Measurements from ENCODE around the gene CCDC73. TPM values are rescaled to one million over a fixed set of nuclear protein-coding genes. Genes with fewer than 3 reads are reported as not detected.
"Not testable (repeated sequence)": the region's sequence is repeated elsewhere in the genome, so short reads cannot be mapped to it uniquely, and the experiment has no call there.

CCDC73 gene
- total RNA-seq, 1 donor from 2014 or later = not detected

DNA sequence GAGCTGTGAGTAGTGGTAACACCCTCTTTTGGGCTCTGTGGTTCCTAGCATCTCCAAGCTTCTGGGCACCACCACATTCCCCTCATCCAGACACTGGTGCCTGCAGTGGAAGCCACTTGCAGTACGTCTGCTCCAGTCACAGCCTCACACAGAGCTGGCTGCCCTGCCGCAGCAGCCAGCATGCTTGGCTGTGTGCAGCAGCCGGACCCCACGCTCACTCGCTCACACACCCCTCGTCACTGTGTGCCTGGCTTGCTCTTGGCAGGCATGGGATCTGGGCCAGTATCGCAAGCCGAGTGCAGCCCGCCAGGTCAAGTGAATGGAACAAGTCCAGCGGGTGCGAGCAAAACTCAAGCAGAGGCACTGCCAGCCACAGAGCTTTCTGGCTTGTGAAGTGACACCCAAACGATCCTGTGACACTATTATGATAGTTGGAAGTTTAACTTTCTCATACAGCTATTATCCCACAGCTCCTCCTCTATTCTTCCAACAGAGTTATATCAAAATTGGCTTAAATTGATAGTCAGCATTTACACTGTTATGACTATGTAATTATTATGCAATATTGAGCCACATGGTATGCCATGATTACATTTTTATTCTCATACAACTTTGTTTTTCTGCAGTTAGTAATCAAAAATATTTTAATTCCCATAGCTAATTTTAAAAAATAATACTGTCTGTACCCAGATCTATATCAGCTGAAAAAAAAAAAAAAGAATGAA, 89.0 kb downstream of the CCDC73 start:
- DNase-seq (ENCODE audit: low read depth in 2 of 2) = no peak

DNA sequence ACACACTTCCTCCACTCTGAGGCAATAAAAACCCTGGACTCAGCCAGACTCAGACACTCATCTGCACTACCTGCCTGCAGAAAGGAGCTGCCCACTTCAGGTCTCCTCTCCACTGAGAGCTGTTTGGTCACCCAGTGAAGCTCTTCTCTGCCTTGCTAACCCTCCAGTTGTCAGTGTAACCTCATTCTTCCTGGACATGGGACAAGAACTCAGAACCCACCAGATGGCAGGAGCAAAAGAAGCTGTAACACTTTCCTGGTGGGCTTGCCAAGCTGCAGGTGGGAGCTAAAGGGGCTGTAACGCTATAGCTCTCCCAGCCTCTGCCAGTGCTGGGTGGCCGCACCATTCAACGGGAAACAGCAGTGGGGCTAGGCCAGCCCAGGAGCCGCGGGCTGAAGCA, 89.7 kb downstream of the CCDC73 start:
- no peak for DNase-seq (ENCODE audit: low read depth in 2 of 2)

DNA sequence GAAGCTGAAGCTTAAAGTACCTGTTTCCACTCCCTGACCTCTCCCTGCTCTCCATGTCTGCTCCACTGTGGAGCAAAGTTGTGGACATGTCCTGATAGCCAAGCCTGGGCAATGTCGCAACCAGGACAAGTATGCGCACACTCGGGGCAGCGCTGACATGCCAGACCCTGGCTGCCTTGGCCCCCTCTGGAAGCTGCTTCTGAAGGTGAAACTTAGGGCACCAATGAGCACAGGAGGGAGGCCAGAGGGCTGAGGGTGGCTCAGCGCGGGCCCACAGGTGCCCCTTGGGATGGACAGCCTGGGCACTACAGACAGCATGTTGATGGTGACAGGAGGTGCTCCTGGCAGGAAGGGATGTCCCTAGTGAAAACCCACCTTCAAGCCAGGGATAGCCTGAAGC, 90.2 kb downstream of the CCDC73 start:
- DNase-seq (ENCODE audit: low read depth in 2 of 2) = no peak

DNA sequence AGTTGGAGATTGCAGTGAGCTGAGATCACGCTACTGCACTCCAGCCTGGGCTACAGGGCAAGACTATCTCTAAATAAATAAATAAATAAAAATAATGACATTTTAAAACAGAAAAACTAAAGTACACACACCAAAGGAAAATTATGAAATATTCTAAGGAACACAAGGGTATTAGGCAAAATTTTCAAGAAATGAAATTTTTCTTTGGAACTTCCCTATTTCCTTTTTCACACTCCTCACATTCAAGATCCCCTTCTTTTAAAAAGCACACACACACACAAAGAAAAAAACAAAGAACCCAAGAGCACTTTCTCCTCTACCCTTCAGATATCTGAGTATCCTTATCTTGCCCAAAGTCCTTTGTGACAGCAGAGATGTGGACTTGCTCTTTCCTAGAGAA, 92.8 kb downstream of the CCDC73 start:
- no peak for DNase-seq (ENCODE audit: low read depth in 2 of 2)

DNA sequence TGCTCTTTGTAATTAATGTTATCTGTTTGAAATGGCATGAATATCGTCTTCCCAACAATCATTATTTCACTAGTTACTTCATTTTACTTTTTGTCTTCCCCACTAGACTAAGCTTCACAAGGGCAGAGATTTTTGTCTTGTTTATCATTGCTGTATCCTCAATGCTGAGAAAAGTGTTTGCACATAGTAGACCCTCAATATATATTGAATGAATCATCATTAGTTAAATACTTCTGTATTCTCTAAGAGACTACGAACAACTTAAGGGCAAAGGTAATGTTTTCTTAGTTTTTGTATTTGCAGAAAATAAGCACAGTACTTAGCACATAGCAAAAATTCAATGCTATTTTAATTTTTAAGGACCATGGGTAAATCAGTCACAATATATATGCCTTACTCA, 95.9 kb downstream of the CCDC73 start:
- no peak for DNase-seq (ENCODE audit: low read depth in 2 of 2)

DNA sequence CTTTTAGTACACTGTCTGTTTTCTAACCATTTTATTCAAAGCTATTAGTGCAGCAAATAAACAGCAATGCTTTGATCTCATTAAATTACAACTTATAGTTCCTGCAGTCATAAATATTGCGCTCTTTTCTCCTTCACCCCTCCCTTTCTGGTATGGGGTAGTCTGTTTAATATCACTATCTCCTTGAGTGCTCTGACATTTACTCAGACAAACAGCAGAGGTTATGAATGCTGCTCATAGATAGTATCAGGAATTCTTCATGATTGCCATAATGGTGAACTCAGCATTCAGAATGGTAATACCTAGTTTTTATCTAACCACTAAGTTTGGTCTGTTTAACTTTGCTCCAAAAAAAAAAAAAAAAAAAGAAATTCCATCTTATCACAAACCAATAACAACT, 123.4 kb downstream of the CCDC73 start:
- DNase-seq (ENCODE audit: low read depth in 2 of 2) = no peak

DNA sequence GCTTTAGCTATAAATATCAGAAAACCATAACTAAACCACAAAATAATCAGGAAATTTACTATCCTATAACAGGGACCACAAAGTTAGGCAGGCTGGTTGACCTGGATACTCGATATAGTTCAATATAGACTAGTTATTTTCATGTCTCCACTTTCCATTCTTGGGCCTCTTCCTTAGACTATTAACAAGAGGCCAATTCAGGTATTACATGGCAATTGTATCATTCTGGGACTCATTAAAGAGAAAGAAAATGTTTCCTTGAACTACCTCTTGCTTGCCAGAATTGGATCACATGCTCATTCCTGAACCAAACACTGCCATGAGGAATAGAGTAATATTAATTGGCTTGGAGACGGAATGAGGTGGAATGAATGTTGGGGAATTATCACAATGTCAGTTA, 134.8 kb downstream of the CCDC73 start:
- DNase-seq (ENCODE audit: low read depth in 2 of 2) = no peak

DNA sequence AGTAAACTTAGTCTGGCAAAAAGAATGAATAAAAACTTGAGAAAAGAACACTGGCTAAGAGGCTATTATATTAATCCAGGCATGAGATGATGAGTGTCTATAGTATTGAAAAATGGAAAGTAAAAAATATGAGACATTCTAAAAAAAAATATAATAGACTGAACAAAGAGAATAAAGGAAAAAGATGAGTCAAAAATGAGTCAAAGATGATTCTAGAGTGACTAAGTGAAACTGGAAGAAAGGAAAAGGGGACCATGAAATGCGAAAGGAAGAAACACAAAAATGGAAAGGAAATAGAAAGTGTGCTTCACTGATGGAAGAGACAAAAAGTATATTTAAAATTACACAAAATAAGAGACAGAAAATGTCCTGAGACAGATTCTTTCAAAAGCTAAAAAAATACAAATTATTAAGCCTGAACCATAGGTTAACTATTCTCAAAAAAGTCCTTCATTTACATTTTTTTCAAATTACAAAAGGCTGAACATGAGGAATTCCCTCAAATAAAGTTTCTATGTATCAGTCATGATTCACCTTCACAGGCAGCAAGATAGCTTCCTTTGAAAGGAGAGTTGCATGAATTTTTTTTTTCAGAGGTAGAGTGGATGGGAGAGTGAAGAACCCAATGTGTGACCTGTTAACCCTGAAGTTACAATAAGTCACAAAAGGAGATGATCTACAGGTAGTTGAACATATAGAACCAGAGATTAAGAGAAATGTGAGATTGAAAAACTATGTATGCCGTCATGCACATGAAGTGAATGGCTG, 135.6 kb downstream of the CCDC73 start:
- DNase-seq (ENCODE audit: low read depth in 2 of 2) = no peak

DNA sequence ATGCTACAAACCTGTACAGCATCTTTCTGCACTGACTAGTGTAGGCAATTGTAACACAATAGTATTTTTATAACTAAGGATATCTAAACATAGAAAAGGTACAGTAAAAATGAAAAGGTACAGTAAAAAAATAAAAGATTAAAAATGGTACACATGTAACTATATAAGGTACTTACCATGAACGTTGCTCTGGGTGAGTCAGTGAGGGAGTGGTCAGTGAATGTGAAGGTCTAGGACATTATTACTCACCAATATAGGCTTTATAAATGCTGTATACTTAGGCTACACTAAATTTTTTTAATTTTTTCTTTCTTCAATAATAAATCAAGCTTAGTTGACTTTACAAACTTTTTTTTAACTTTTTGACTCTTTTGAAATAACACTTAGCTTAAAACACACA, 150.9 kb downstream of the CCDC73 start:
- no peak for DNase-seq (ENCODE audit: low read depth in 2 of 2)

DNA sequence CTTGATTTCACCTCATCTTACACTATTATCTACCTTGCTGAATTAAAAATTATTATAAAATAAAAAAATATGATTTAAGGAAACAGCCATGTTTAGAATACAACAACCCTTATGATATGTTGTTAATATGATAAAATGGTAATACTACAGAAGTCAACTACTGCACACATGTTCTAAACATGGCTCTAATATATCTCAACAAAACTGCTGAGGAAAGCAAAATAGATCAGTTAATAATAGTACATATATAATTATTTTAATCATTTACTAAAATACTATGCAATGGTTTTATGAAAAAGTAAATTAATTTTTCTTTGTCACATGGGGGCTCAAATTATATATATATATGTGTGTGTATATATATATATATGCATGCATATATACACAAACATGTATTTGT, 153.1 kb downstream of the CCDC73 start:
- no peak for DNase-seq (ENCODE audit: low read depth in 2 of 2)

DNA sequence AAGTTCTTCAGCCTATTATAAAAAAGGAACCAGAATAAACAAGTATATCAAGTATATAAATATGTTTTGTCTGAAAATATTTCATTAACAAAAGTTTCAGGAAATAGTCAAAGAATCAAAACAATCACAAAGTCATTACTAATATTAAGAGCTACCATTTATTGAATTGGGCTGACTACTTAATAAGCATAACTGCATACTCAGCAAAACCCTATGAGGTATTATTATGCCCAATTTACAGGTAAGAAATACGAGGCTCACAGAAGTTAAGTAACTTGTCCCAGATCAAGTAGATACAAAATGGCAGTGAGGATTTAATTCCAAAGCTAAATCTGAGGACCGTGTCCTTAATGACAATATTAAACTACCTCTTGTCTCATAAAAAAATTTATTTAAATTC, 158.6 kb downstream of the CCDC73 start:
- DNase-seq (ENCODE audit: low read depth in 2 of 2) = no peak

DNA sequence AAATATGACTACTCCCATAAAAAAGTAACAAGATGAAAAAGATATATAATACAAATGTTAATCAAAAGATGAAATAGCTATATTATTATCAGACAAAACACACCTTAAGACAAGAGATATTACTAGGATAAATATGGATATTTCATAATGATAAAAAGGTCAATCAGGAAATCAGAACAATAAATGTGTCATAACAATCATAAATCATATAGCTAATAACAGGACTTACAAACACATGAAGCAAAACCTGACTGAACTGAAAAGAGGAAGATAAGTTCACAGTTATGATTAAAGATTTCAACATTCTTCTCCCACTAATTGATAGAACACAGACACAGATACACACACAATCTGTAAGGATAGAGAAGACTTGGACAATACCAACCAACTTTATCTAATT, 163.6 kb downstream of the CCDC73 start:
- no peak for DNase-seq (ENCODE audit: low read depth in 2 of 2)

DNA sequence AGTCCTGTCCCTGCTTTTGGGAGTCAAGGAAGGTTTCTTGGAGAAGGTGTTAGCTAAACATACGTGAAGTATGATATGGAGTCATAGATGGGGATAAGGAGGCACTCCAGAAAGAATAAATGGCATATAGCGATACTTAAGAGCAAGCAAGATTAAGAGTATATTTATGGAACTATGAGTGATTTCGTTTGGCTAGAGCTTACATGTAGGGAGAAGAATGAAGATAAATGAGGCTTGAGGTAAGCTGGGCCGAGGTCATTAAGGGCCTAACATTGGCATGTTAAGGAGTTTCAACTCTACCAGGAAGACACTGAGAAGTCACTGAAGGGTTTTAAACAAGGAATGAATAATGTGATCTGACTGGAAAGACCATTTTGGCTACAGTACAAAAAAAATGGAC, 177.6 kb downstream of the CCDC73 start:
- DNase-seq (ENCODE audit: low read depth in 2 of 2) = no peak

DNA sequence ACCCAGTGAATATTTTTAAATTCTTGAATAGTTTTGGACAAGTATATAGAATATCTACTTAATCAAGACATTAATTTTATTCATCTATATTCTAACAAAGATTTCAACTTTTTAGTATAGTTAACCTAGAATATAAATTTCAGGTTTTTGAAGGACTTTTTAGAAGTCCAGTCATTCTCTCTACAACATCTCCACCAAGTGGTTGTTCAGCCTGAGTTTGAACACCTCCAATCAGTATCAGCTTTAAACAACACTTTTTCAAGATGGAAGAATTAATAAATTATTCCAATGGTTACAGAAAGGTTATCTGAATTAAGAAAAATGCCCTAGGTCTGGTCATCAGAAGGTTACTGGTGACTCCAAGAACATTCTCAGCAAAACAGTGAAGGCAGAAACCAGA, 179.0 kb downstream of the CCDC73 start:
- DNase-seq (ENCODE audit: low read depth in 2 of 2) = peak; percentile 6 to 18

DNA sequence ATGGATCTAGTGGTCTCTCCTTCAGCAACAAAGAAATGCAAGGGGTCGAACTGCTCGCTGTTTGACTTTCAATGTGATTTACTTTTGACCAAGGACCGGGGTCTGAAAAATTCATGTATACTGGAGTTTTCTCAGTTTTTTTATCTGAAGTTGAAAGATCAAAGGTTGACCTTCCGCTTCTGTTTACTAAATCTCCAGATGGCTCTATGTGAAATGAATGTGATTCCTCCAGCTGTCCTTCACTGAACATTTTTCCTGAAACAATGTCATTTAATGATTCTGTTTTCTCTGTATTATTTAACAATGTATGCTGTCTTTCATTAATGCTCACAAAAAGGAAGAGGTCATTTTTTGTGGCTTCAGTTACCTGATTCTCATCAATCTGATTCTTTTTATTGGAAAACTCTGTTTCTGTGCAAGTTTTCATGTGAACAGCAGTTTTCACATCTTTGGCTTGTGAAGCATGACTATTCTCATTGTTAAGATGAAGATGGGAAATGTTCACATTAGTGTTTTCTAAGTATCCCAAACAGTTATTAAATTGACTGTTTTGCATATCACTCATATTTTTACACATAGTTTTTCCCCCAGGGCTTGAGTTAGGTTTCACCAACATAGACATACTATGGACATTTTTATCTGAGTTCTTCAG, 180.8 kb downstream of the CCDC73 start:
- DNase-seq (ENCODE audit: low read depth in 2 of 2) = no peak

DNA sequence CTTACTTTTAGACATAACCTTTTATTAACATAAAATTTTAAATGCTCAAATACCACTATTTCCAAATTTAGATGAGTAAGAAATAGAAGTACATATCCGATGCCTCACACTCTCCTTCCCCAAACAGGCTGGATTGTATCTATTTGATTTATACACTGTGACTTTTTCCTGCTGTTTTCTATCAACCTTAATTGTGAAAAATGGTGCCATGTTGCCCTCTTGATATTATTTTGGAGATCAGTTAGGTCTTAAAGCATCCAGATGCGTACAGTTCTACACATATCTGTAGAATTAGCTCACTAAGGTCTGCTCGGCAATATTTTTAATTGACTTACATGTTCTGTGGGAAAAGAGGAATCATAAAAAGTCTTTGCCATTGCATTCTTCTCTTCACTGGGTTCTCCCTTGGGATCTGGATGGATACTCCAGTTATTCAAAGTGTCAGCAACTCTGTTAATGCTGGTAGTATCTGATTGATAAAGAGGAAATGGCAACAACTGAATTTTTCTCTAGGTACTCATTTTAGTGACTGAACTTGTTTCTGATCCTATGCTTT, 183.6 kb downstream of the CCDC73 start:
- DNase-seq (ENCODE audit: low read depth in 2 of 2) = no peak

DNA sequence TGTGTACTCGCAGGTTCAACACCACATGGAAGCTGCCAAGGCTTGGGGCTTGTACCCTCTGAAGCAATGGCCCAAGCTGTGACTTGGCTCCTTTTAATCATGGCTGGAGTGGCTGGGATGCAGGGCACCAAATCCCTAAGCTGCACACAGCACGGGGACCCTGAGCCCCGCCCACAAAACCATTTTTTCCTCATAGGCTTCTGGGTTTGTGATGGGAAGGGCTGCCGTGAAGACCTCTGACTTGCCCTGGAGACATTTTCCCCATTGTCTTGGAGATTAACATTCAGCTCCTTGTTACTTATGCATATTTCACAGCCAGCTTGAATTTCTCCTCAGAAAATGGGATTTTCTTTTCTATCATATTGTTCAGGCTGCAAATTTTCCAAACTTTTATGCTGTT, 185.6 kb downstream of the CCDC73 start:
- not testable (repeated sequence) for DNase-seq (ENCODE audit: low read depth in 2 of 2)

DNA sequence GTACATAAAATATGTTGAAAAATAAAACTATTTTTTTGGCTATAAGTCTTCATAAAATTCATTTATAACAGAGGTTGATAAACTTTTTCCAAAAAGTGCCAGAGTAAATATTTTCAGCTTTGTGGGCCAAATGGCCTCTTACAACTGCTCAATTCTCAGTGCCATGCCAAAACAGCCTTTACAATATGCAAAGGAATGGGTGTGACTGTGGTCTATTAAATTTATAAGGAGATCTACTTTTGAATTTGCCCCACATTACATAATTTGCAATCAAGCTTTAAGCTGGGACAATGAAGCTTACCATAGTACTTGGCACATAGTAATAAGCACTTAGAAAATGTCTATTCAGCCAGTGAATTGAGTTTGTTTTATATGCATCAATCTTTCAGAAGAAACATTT, 188.2 kb downstream of the CCDC73 start:
- DNase-seq (ENCODE audit: low read depth in 2 of 2) = no peak

DNA sequence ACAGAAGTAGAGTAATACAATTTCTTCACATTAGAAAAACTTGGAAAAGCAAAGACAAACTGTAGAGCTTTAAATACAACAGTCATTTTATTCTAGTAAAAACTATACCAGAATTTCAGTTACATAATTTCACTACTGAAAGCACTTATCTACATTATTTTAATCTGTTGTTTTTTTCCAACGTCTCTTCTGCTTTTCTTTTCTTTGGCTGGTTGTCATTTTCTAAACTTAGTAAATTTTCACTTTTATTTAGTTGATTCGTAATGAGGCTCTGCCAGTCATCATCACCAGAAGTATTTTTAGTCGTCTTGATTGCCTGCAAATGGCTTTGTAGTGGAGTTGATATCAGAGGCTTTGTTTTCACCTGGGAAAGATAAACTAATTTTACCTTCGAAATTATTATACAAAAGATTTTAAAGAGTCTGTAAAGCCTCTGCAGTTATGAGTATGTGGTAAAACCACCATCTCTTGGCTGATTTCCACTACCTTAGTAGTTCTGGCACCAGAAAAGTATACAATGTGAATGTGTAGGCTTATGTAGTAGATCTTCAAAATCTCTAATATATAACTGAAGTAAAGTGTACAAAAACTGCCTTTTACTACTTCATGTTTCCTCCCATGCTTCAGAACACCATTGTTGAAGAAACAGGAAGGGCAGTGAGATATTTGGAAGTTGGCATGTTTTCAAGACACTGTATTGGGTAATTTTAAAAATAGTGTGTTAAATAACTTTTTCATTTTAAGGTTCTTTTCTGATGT, 191.6 kb downstream of the CCDC73 start:
- peak; percentile 12 to 42 for DNase-seq (ENCODE audit: low read depth in 2 of 2)

DNA sequence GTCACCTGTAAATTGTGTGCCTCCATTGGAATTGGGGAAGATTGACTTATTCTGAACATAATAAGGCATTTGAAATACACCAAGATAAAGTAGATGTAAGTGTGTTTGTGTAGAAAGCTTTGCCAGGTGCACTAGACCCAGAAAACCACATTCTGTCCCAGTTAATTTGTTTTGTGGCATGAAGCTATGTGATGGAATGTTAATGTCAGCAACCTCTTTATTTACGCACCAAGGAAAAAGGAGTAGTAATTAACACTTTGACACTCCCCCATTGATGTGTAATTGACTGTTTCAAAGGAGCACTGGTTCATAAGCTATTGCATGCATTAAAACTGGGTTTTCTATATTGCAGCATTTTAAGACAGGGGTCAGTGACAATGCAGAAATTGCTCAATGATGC, 196.5 kb downstream of the CCDC73 start:
- DNase-seq (ENCODE audit: low read depth in 2 of 2) = no peak

DNA sequence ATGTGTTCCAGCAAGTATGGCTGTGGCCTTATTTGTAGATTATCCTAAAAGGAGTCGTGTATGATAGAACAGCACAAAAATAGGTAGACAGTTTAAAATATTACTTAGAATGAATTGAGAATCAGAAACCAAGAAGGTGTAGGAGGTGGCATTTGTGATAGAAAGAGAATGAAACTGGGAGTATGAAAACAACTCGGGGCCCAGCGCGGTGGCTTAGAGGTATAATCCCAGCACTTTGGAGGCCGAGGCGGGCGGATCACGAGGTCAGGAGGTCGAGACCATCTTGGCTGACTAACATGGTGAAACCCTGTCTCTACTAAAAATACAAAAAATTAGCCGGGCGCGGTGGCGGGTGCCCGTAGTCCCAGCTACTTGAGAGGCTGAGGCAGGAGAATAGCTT, 198.3 kb downstream of the CCDC73 start:
- DNase-seq (ENCODE audit: low read depth in 2 of 2) = not testable (repeated sequence)

DNA sequence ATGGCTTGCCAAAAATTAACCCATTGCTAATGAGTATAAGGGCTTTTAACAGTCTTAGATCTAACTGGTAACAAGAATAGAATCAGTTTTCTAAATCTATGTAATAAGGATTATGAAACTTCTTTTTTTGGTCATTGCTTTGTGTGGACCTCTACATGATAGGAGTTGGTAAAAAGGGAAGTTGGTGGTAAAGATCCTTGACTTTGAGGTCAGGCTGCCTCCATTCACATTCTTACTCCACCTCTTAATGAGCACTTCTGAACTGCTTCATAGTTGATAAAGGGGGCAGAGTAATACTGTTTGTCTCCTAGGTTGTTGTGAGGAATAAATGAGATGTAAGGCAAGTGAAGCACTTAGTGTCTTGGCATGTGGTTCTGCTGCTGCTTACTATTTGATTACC, 200.2 kb downstream of the CCDC73 start:
- DNase-seq (ENCODE audit: low read depth in 2 of 2) = no peak

All from dermis microvascular lymphatic vessel endothelial cell (primary cell).